GM18909 (cell line): Measurements from ENCODE around the gene RCBTB2.
"Not testable (repeated sequence)": the region's sequence is repeated elsewhere in the genome, so short reads cannot be mapped to it uniquely, and the experiment has no call there.

ENCODE experiments used
- ATAC-seq: cut with Tn5 transposase; IDR thresholded peaks from one replicate; pipeline ENCODE4 v1.9.1; 2021; ENCODE audit warnings: mild to moderate bottlenecking; ENCODE audit not compliant: unreplicated experiment, poor library complexity

RCBTB2 gene

GRCh38 chr13:48532506-48533499 is at the start of gene RCBTB2:
Gene RCBTB2, minus strand, starts transcription at chr13:48533080. Its CDS starts 11,141 bp downstream, at chr13:48521939.
- ATAC-seq, result peak; percentile 88

GRCh38 chr13:48582084-48582483 is 49.2 kb upstream of the RCBTB2 start:
- ATAC-seq, result no peak

- ATAC-seq, result no peak
These were observed 48.0 kb upstream of the RCBTB2 start for GRCh38 chr13:48580896-48581295.

GRCh38 chr13:48580185-48580803 is 47.4 kb upstream of the RCBTB2 start:
- ATAC-seq, result no peak

GRCh38 chr13:48579919-48580180 is 47.0 kb upstream of the RCBTB2 start:
- ATAC-seq, result not testable (repeated sequence)

GRCh38 chr13:48579165-48579918 is 46.5 kb upstream of the RCBTB2 start:
- ATAC-seq, result peak; percentile 74

- peak; percentile 48 for ATAC-seq
These were observed 45.8 kb upstream of the RCBTB2 start for GRCh38 chr13:48578516-48579164.

- ATAC-seq, result no peak
These were observed 43.6 kb upstream of the RCBTB2 start for GRCh38 chr13:48576448-48577010.

GRCh38 chr13:48575031-48575430 is 42.2 kb upstream of the RCBTB2 start:
- no peak for ATAC-seq

GRCh38 chr13:48574041-48574796 is 41.3 kb upstream of the RCBTB2 start:
- no peak for ATAC-seq

GRCh38 chr13:48573213-48574007 is 40.5 kb upstream of the RCBTB2 start:
- ATAC-seq, result no peak

GRCh38 chr13:48571126-48571913 is 38.4 kb upstream of the RCBTB2 start:
- ATAC-seq, result peak; percentile 49

- ATAC-seq, result no peak
These were observed 37.4 kb upstream of the RCBTB2 start for GRCh38 chr13:48570216-48570828.

- ATAC-seq, result no peak
These were observed 36.3 kb upstream of the RCBTB2 start for GRCh38 chr13:48569104-48569666.

GRCh38 chr13:48568370-48569103 is 35.7 kb upstream of the RCBTB2 start:
- no peak for ATAC-seq

GRCh38 chr13:48567515-48568369 is 34.9 kb upstream of the RCBTB2 start:
- no peak for ATAC-seq
